Measurements from ENCODE around the gene GRK5.

The GRK5 gene

DNA sequence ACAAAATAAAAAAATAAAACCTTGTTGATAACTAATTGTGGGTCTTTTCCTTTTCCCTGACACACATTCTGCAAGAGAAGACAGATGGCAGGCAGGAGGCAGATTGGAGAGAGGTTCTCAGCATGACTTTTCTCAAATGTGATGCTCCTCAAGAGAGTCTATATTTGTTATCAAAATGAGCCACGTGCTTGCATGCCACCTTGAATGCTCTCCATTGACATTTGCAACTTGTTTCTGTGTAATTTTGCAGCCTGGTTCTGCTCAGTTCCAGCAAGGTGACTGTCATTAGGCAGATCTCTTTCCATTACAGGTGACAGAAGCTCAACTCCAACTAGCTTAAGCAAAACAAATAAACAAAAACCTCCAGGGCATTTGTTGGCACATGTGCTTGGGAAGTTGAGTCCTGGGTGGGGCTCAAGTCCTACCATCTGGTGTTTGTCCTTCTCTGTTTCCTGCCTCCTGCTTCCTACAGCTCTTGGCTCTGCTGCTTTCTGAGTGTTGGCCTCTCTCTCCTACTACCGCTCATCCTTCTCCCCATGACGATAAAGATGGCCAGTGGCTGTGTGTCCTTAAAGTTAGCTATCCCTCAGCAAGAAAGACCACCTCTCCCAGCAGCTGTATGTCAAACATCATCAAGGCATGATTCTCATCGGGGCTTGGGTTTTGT is 56.7 kb downstream of the GRK5 start:
- DNase-seq = no peak
- Histone ChIP-seq H3K27me3 (no peaks in the 10 kb centered on the region), H3K4me3 (ENCODE audit: low read depth, low read length) (no peak overlapping the region), H3K9me3 (no peaks in the 10 kb centered on the region), H3K4me1 (no peaks in the 10 kb centered on the region), H3K36me3 (no peaks in the 10 kb centered on the region)
- TF ChIP-seq, protein P1, sequence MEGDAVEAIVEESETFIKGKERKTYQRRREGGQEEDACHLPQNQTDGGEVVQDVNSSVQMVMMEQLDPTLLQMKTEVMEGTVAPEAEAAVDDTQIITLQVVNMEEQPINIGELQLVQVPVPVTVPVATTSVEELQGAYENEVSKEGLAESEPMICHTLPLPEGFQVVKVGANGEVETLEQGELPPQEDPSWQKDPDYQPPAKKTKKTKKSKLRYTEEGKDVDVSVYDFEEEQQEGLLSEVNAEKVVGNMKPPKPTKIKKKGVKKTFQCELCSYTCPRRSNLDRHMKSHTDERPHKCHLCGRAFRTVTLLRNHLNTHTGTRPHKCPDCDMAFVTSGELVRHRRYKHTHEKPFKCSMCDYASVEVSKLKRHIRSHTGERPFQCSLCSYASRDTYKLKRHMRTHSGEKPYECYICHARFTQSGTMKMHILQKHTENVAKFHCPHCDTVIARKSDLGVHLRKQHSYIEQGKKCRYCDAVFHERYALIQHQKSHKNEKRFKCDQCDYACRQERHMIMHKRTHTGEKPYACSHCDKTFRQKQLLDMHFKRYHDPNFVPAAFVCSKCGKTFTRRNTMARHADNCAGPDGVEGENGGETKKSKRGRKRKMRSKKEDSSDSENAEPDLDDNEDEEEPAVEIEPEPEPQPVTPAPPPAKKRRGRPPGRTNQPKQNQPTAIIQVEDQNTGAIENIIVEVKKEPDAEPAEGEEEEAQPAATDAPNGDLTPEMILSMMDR (IDR thresholded peaks at IDR 0.05; ENCODE audit: low read depth, low read length) = no peak

DNA sequence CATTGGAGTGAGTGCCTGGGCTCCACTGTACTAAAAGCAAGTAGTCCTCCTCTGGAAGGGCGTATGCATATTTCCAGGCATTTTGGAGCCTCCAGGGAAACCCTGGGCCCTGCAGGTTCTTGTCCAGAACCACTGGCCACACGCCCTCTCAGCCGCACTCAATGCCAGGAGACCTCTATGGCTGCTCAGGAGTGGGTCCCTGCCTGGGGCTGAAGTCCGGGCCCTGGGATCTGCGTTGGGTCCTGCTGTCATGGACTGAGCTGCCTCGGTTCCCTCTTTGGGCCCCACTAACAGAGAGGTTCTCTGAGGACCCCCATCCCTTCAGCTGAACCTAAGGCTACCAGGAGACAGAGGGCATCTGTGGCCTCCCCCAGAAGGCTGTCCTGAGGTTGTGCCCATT is 58.3 kb downstream of the GRK5 start:
- Histone ChIP-seq H3K4me3 (ENCODE audit: low read depth, low read length) (no peak overlapping the region), H3K4me1 (no peaks in the 10 kb centered on the region), H3K27me3 (no peaks in the 10 kb centered on the region), H3K9me3 (no peaks in the 10 kb centered on the region), H3K36me3 (no peaks in the 10 kb centered on the region)
- no peak for DNase-seq
- TF ChIP-seq, protein P1 (IDR thresholded peaks at IDR 0.05; ENCODE audit: low read depth, low read length) = no peak

DNA sequence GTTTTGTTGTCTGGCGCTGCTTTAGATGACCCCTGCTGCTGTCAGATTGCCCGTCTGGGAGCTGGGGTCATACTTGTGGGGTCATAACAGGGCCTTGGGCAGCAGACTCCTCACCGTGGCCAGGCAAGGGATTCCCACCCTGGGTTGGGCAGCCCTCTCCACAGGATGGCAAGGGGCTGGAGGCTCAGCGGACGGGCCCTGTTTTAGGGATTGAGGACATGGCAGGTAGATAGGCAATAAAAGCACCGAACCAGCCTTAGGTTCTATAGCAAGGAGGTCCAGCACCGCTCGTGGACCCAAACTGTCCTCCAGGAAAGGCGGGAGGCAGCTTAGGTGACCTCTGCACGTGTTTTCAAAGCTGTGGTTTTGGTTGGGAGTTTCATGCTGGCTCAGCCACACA is 60.0 kb downstream of the GRK5 start:
- no peaks in the 10 kb centered on the region for H3K27me3 ChIP-seq
- no peak overlapping the region for H3K4me3 ChIP-seq (ENCODE audit: low read depth, low read length)
- no peaks in the 10 kb centered on the region for H3K4me1 ChIP-seq
- no peaks in the 10 kb centered on the region for H3K36me3 ChIP-seq
- no peaks in the 10 kb centered on the region for H3K9me3 ChIP-seq
- TF ChIP-seq, protein P1 (IDR thresholded peaks at IDR 0.05; ENCODE audit: low read depth, low read length) = no peak
- no peak for DNase-seq

DNA sequence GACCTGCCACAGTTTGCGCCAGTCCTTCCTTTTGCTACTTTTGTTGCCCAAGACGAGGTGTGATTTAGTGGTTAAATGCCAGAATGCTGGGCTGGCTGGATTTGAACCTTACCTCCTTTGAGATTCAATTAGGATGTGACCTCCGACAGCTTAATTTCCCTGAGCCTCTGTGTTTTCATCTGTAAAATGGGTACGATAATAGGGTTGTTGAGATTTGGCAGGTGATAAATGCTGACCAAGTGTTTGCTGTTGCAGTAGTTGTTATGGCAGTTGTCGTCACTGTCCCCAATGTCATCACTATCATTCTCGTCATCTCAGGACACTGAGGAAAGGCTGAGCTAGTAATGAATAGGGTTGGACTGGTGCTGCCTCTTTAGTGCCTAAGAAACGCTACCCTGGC is 61.1 kb downstream of the GRK5 start:
- Histone ChIP-seq H3K4me3 (ENCODE audit: low read depth, low read length) (no peak overlapping the region), H3K27me3 (no peaks in the 10 kb centered on the region), H3K9me3 (no peaks in the 10 kb centered on the region), H3K4me1 (no peaks in the 10 kb centered on the region), H3K36me3 (no peaks in the 10 kb centered on the region)
- DNase-seq = no peak
- TF ChIP-seq, protein P1 (IDR thresholded peaks at IDR 0.05; ENCODE audit: low read depth, low read length) = no peak

DNA sequence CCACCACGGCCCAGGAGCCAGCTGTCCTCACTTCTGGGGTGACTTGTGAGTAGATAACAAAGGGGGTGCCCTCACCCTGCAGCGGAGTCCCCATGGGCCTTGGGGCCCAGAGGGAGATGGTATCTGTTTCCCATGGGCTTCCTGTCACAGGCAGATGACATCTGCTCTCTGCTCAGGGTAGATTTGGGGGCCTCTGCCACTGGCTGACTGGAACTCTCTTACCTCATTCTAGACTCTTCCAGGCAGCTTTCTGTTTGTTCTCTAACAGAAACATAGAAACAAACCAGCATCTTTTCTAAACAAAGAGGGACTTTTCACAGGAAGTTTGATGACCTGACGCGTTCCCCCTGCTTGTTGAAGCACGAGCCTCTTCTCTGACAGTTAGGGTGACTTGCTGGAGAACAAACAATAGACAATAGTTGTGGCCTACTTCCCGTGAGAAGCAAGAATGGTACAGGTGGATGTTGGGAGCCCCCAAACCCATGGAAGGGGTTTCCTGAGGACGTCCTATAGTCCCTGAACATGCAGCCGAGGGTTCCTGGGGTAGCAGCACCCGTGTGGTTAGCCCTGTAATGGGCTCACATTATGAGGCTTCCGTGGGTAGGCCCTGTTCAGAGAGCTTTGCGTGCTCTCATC is 61.6 kb downstream of the GRK5 start:
- TF ChIP-seq, protein P1 (IDR thresholded peaks at IDR 0.05; ENCODE audit: low read depth, low read length) = no peak
- no peaks in the 10 kb centered on the region for H3K36me3 ChIP-seq
- no peaks in the 10 kb centered on the region for H3K27me3 ChIP-seq
- H3K4me3 ChIP-seq (ENCODE audit: low read depth, low read length) = no peak overlapping the region
- DNase-seq = no peak
- H3K4me1 ChIP-seq = no peaks in the 10 kb centered on the region
- no peaks in the 10 kb centered on the region for H3K9me3 ChIP-seq

DNA sequence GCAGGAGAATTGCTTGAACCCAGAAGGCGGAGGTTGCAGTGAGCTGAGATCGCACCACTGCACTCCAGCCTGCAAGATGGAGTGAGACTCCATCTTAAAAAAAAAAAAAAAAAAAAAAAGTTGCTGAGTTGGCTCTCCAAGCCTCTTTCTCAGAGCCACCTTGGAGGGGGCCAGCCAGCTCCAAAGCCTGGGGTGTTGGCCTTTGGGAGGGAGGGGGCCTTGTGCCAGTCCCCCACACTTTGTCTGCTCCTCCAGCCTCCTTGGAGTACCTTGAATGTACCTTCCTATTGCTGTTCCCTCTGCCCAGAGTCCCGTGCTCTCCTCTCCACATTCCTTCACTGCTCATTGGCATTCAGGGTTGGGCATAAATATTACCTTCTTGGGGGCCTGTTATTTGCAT is 62.4 kb downstream of the GRK5 start:
- Histone ChIP-seq H3K36me3 (no peaks in the 10 kb centered on the region), H3K4me3 (ENCODE audit: low read depth, low read length) (no peak overlapping the region), H3K9me3 (no peaks in the 10 kb centered on the region), H3K27me3 (no peaks in the 10 kb centered on the region), H3K4me1 (no peaks in the 10 kb centered on the region)
- DNase-seq = no peak
- TF ChIP-seq, protein P1 (IDR thresholded peaks at IDR 0.05; ENCODE audit: low read depth, low read length) = no peak
